ENCODE data around the gene NUPR2.
"Not testable (repeated sequence)": the region's sequence is repeated elsewhere in the genome, so short reads cannot be mapped to it uniquely, and the experiment has no call there.

The NUPR2 gene

DNA sequence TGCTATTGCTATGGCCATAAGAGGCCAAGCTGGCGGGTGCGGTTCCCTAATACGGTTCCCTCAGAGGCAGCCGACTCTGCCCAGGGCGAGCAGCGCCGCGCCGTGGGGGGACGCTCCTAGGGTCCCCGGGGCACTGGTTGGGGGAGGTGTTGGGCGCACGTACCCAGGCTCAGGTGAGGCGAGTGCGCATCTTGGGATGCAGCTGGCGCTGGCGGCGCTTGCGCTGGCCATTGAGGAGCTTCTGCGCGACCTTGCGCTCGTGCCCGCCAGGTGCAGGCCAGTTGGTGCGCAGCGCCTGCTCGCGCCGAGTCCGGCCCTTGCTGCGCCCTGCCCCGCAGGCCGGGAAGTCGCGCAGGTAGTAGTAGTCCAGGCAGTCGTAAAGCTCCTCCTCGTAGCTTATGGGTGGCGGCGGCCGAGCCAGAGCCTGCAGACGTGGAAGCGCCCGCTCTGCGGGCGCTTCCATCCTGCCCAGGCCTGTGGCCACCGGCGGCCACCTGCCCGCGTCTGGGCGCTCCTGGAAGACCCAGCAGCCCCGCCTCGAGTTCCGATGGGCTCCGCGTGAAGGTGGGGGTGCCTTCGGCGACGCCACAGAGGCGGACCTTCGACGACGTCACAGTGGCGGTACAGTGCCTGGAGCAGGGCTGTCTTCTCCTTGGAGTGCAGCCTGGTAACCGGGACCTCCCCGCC, at the start of gene NUPR2:
TSS of gene NUPR2 (minus strand) at position 566 of the 687 bp plus-strand sequence. CDS start at position 463, 103 bp downstream.
- no peaks in the 10 kb centered on the region for H3K9me3 Mint-ChIP-seq
- H3K4me1 Mint-ChIP-seq (ENCODE audit: low read depth), result no peaks in the 10 kb centered on the region
- H3K4me3 Mint-ChIP-seq, result no peak within 1 kb of the TSS

DNA sequence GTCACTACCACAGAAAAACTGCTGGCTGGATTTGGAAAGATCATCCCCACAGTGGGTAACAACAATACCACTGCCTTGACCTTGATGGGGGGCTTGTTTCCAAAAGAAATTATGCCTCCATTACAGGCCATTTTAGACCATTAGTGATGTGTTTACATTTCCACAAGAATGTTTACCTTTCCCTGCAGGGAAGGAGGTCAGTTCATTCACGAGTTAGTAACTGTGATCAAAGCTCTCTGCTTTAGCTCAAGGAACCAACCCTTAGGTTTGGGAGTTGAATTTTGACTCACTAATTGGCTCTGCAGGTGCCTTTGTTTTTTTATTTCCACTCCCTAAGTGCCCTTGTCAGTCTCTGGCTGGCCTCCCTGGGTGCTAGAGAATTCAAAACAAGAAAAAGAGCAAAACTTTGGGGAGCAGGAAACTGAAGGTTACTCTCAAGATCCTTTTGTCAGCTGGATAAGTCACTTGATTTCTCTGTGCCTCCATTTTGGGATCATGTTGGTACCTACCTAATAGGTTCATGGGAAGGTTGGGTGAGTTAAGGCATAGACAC, 41.1 kb upstream of the NUPR2 start:
- no peaks in the 10 kb centered on the region for H3K36me3 Mint-ChIP-seq (ENCODE audit: low read depth)
- H3K27me3 Mint-ChIP-seq, result peaks cover 22% of the 10 kb centered on the region
- DNase-seq, result no peak
- H3K9me3 Mint-ChIP-seq, result peaks cover 10% of the 10 kb centered on the region
- H3K27ac Mint-ChIP-seq, result no peak overlapping the region
- H3K4me1 Mint-ChIP-seq (ENCODE audit: low read depth), result no peaks in the 10 kb centered on the region
- H3K4me3 Mint-ChIP-seq, result no peak overlapping the region

More for the DNA sequence above, at the start of gene NUPR2:
- Mint-ChIP-seq H3K27me3 (peaks cover 38% of the 10 kb centered on the region), H3K36me3 (ENCODE audit: low read depth) (no peaks in the 10 kb centered on the region), H3K27ac (no peak within 1 kb of the TSS)
- DNase-seq, result no peak

DNA sequence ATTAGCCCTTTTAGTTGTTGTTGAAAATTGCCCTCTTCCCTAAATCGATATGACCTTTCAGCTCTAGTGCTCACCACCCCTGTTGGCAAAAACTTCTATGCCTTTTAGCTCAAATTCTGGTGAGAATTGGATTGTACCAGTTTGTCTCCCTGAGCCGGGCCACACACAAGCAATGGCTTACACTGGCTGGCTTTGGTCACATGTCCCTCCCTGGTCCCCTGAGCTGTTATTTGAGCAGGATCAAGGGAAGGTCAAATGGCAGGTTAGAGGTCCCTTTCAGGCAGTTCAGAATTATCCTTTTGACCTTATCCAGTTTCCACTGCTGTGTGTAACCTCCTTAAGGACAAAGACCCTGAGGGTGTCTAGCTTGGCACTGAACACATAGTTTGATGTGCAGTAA, 14.8 kb upstream of the NUPR2 start:
- not testable (repeated sequence) for H3K4me3 Mint-ChIP-seq; DNase-seq; H3K9me3 Mint-ChIP-seq; H3K27ac Mint-ChIP-seq; H3K27me3 Mint-ChIP-seq; H3K36me3 Mint-ChIP-seq (ENCODE audit: low read depth); H3K4me1 Mint-ChIP-seq (ENCODE audit: low read depth)

DNA sequence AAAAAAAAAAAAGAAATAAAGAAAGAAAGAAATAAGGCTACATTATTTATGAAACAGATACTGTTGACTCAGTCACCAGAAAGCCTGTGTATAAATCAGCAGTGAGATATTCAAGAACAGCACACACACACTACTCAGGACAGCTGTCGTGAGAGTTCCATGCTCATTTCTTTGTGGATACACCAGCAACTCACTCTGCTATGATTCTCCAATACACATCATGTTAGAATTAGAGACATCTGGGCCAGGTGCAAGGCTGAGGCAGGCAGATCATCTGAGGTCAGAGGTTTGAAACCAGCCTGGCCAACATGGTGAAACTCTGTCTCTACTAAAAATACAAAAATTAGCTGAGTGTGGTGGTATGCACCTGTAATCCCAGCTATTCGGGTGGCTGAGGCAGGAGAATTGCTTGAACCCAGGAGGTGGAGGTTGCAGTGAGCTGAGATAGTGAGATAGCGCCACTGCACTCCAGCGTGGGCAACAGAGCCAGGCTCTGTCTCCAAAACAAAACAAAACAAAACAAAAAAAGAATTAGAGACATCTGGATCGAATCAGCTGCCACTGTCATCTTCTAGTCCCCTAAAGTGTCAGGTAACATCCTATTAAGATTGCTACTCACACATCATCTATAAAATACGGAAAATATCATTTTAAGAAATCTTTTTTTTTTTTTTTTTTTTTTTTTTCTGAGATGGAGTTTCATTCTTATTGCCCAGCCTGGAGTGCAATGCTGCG, 11.2 kb upstream of the NUPR2 start:
- H3K27ac Mint-ChIP-seq, result no peak overlapping the region
- no peak overlapping the region for H3K4me3 Mint-ChIP-seq
- no peaks in the 10 kb centered on the region for H3K27me3 Mint-ChIP-seq
- no peak for DNase-seq
- no peaks in the 10 kb centered on the region for H3K4me1 Mint-ChIP-seq (ENCODE audit: low read depth)
- no peaks in the 10 kb centered on the region for H3K36me3 Mint-ChIP-seq (ENCODE audit: low read depth)
- no peaks in the 10 kb centered on the region for H3K9me3 Mint-ChIP-seq

DNA sequence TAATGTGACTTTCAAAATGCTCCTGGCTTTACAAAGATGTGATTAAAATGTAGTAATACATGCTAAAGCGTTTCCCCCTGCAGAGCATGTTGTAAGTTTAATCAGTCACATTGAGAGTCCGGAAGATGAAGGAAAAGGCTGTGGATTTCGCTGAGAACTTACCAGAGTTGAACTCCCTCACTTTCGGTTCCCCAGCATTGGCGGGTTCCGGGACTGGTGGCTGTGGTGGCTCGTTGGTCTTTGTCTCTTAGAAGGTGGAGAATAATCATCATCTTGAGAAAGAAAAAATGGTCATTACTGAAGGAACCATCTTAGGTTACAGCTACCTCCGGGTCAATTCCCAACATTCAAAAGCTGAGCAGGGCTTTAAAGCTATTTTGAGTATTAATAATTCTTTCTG, 9.6 kb upstream of the NUPR2 start:
- Mint-ChIP-seq H3K36me3 (ENCODE audit: low read depth) (no peaks in the 10 kb centered on the region), H3K4me3 (no peak overlapping the region)

DNA sequence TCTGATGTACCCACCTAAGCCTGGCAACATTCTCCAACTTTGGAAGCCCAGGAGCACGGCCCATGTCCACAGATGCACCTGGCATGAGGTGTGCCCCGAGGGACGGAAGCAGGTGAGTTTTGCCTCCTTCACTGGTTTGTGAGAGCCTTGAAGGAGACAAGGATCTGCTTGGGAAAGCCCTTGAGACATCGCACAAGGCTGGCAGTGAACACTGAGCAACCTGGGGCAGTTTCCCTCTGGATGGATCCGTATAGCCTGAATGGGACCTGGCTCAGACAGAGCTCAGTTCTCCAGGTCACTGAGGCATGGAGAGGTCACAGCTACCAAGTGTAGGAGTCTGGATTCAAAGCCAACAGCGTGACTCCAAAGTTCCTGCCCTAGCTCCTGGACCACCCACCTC, 8.8 kb upstream of the NUPR2 start:
- H3K27ac Mint-ChIP-seq, result no peak overlapping the region
- no peak overlapping the region for H3K4me3 Mint-ChIP-seq
- DNase-seq, result no peak
- H3K27me3 Mint-ChIP-seq, result no peaks in the 10 kb centered on the region
- no peaks in the 10 kb centered on the region for H3K4me1 Mint-ChIP-seq (ENCODE audit: low read depth)
- H3K9me3 Mint-ChIP-seq, result no peaks in the 10 kb centered on the region
- no peaks in the 10 kb centered on the region for H3K36me3 Mint-ChIP-seq (ENCODE audit: low read depth)

More for the DNA sequence above, 9.6 kb upstream of the NUPR2 start:
- no peak overlapping the region for H3K27ac Mint-ChIP-seq
- H3K9me3 Mint-ChIP-seq, result no peaks in the 10 kb centered on the region
- no peaks in the 10 kb centered on the region for H3K27me3 Mint-ChIP-seq
- no peak for DNase-seq
- no peaks in the 10 kb centered on the region for H3K4me1 Mint-ChIP-seq (ENCODE audit: low read depth)

DNA sequence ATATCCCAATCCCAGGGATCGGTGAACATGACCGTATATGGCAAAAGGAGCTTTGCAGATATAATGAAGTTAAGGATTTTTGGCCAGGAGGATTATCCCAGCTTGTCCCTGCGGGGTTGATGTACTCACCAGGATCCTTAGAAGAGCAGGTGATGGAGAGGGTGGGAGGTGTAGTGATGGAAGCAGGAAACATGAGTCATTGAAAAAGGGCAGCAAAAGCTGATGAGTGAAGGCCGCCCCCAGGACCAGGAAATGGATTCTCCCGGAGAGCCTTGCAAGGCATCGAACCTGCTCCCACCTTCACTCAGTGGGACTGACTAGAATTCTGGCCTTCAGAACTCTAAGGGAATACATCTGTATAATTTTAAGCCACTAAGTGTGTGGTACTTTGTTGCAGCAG, 5.2 kb upstream of the NUPR2 start:
- Mint-ChIP-seq H3K4me1 (ENCODE audit: low read depth) (no peaks in the 10 kb centered on the region), H3K27ac (no peak overlapping the region), H3K27me3 (peaks cover 23% of the 10 kb centered on the region), H3K9me3 (no peaks in the 10 kb centered on the region), H3K4me3 (no peak overlapping the region), H3K36me3 (ENCODE audit: low read depth) (no peaks in the 10 kb centered on the region)
- no peak for DNase-seq

GRCh38 chr7:56112244-56112643, 4.0 kb downstream of the NUPR2 start:
- H3K4me3 Mint-ChIP-seq; H3K27ac Mint-ChIP-seq; H3K36me3 Mint-ChIP-seq (ENCODE audit: low read depth); DNase-seq; H3K9me3 Mint-ChIP-seq: not testable (repeated sequence)
- peaks cover 12% of the 10 kb centered on the region for H3K4me1 Mint-ChIP-seq (ENCODE audit: low read depth)
- peaks cover 22% of the 10 kb centered on the region for H3K27me3 Mint-ChIP-seq

- Mint-ChIP-seq H3K27ac (peak overlapping the region; percentile 55), H3K36me3 (ENCODE audit: low read depth) (peaks cover 18% of the 10 kb centered on the region), H3K27me3 (peaks cover 9% of the 10 kb centered on the region), H3K4me3 (no peak overlapping the region), H3K9me3 (peaks cover 5% of the 10 kb centered on the region), H3K4me1 (ENCODE audit: low read depth) (peaks cover 21% of the 10 kb centered on the region)
- no peak for DNase-seq
These were observed 5.6 kb downstream of the NUPR2 start for GRCh38 chr7:56110611-56111010.

- Mint-ChIP-seq H3K4me3 (peak overlapping the region; percentile 97), H3K27ac (peak overlapping the region; percentile 99), H3K36me3 (ENCODE audit: low read depth) (peaks cover 44% of the 10 kb centered on the region), H3K4me1 (ENCODE audit: low read depth) (peaks cover 36% of the 10 kb centered on the region), H3K9me3 (peaks cover 5% of the 10 kb centered on the region), H3K27me3 (no peaks in the 10 kb centered on the region)
- DNase-seq, result no peak
These were observed 8.3 kb downstream of the NUPR2 start for GRCh38 chr7:56107954-56108258.

- Mint-ChIP-seq H3K4me3 (peak within 1 kb of the TSS; percentile 97), H3K4me1 (ENCODE audit: low read depth) (peaks cover 39% of the 10 kb centered on the region), H3K27me3 (no peaks in the 10 kb centered on the region), H3K27ac (peak within 1 kb of the TSS; percentile 99), H3K36me3 (ENCODE audit: low read depth) (peaks cover 59% of the 10 kb centered on the region), H3K9me3 (peaks cover 5% of the 10 kb centered on the region)
- DNase-seq, result peak; percentile 90
These were observed 9.8 kb downstream of the NUPR2 start, which contains the start of gene CHCHD2 for GRCh38 chr7:56106108-56107073. Gene CHCHD2, minus strand, starts transcription at chr7:56106476. Its CDS starts 63 bp downstream, at chr7:56106413.

- no peak for DNase-seq
- H3K27me3 Mint-ChIP-seq, result no peaks in the 10 kb centered on the region
- H3K9me3 Mint-ChIP-seq, result peaks cover 5% of the 10 kb centered on the region
- peak overlapping the region; percentile 97 for H3K4me3 Mint-ChIP-seq
- H3K27ac Mint-ChIP-seq, result peak overlapping the region; percentile 99
- peaks cover 39% of the 10 kb centered on the region for H3K4me1 Mint-ChIP-seq (ENCODE audit: low read depth)
- peaks cover 68% of the 10 kb centered on the region for H3K36me3 Mint-ChIP-seq (ENCODE audit: low read depth)
These were observed 10.7 kb downstream of the NUPR2 start for GRCh38 chr7:56105508-56105907.

GRCh38 chr7:56104138-56104537, 12.1 kb downstream of the NUPR2 start:
- not testable (repeated sequence) for H3K9me3 Mint-ChIP-seq, H3K27me3 Mint-ChIP-seq, DNase-seq
- peaks cover 82% of the 10 kb centered on the region for H3K36me3 Mint-ChIP-seq (ENCODE audit: low read depth)
- peak overlapping the region; percentile 57 for H3K27ac Mint-ChIP-seq
- H3K4me1 Mint-ChIP-seq (ENCODE audit: low read depth), result peaks cover 37% of the 10 kb centered on the region
- H3K4me3 Mint-ChIP-seq, result peak overlapping the region; percentile 97

DNA sequence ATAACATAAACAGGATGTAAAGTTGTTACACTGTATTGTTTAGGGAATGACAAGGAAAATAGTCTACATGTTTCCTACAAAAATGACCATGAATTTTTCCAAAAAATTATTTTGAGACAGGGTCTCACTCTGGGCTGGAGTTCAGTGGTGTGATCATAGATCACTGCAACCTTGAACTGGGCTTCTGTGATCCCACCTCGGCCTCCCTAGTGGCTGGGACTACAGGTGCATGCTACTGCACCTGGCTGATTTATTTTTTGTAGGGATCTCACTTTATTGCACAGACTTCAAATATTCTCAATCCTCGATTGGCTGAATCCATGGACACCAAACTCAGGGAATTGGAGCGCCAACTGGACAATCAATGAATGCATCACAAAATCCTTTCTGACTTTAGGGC, 16.6 kb downstream of the NUPR2 start:
- Mint-ChIP-seq H3K27me3 (no peaks in the 10 kb centered on the region), H3K4me3 (no peak overlapping the region), H3K36me3 (ENCODE audit: low read depth) (peaks cover 75% of the 10 kb centered on the region), H3K4me1 (ENCODE audit: low read depth) (peaks cover 15% of the 10 kb centered on the region), H3K27ac (no peak overlapping the region), H3K9me3 (no peaks in the 10 kb centered on the region)
- DNase-seq, result no peak
